ENCODE measurements around the gene RHOJ. TPM values are rescaled to one million over a fixed set of nuclear protein-coding genes. Genes with fewer than 3 reads are reported as not detected.

Gene RHOJ
- total and polyA plus RNA-seq, 2 of the 8 experiments (the other 6 are each of a cell fraction or from before 2014, with no cell fraction given): 0.11 TPM; not detected in 1

DNA sequence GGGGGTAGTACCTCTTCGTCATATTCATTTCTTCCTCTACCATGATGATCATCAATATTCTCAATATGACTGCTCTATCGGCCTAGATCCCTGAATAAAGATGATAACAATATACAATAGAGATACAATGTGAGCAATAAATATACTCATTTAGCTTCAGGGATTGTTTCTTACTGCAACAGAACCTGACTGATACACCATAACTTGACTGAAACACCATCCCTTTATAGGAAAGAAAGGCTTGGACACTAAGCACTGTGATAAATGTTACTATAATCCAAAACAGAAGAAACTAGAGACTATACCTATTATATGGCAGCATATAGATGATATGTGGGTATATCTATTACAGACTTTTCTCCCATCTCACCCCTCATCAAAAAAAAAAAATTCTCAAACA lies 1.2 kb upstream of the RHOJ start:
- Histone ChIP-seq H3K4me3 (ENCODE audit: extremely low read depth in 1 of 4, insufficient read depth in 2 of 4, low read depth in 3 of 4, low read length in 4 of 4) (no peak overlapping the region), H3K9ac (replicated peaks in 1 of 4; ENCODE audit: extremely low read depth in 1 of 4, low read depth in 3 of 4, low read length in 3 of 4) (no peak overlapping the region), H4K8ac (ENCODE audit: extremely low read depth, insufficient read depth, low read length) (no peak overlapping the region), H4K20me1 (replicated peaks in 1 of 2; ENCODE audit: control insufficient read depth in 1 of 2, insufficient read depth in 2 of 2, low read length in 2 of 2) (no peaks in the 10 kb centered on the region), H4K5ac (ENCODE audit: insufficient read length, low read depth, low read length) (no peak overlapping the region), H3K79me1 (ENCODE audit: low read depth, low read length) (no peaks in the 10 kb centered on the region), H3K4me1 (replicated peaks in 1 of 4; ENCODE audit: control insufficient read depth in 3 of 4, insufficient read depth in 4 of 4, low read length in 3 of 4) (peaks cover 2 to 11% (median 7%) of the 10 kb centered on the region in 4 experiments; a peak in 6 of 7 replicates), H3K23ac (ENCODE audit: insufficient read length) (no peak overlapping the region), H3K27me3 (replicated peaks in 1 of 4; ENCODE audit: control insufficient read depth in 3 of 4, extremely low read depth in 1 of 4, insufficient read depth in 3 of 4, low read length in 3 of 4) (no peaks in the 10 kb centered on the region), H4K91ac (replicated peaks; ENCODE audit: insufficient read length, low read length) (no peak overlapping the region), H3K27ac (ENCODE audit: low read depth, low read length) (no peak overlapping the region), H3K79me2 (ENCODE audit: control insufficient read depth in 1 of 2, insufficient read depth in 2 of 2, low read length in 2 of 2) (no peaks in the 10 kb centered on the region), H3K4me2 (ENCODE audit: insufficient read depth in 1 of 2, low read depth in 2 of 2, low read length in 2 of 2) (no peak overlapping the region), H2BK5ac (ENCODE audit: low read depth, low read length) (no peak overlapping the region), H3K18ac (ENCODE audit: extremely low read depth, low read length) (no peak overlapping the region), H3K56ac (replicated peaks; ENCODE audit: insufficient read length, low read depth, low read length) (no peak overlapping the region), H2BK12ac (ENCODE audit: low read depth, low read length) (no peak overlapping the region), H3K23me2 (ENCODE audit: low read depth, low read length) (no peaks in the 10 kb centered on the region), H2AK5ac (ENCODE audit: low read depth, low read length) (no peak overlapping the region), H3K14ac (ENCODE audit: insufficient read length) (no peak overlapping the region), H3K36me3 (ENCODE audit: control insufficient read depth in 2 of 4, insufficient read depth in 4 of 4, low read length in 3 of 4) (no peaks in the 10 kb centered on the region), H2BK20ac (ENCODE audit: low read length) (no peak overlapping the region), H2AFZ (ENCODE audit: low read length) (no peak overlapping the region), H2BK120ac (replicated peaks; ENCODE audit: low read depth, low read length) (no peak overlapping the region), H3K4ac (replicated peaks; ENCODE audit: insufficient read length, low read depth, low read length) (no peak overlapping the region), H3K9me3 (ENCODE audit: insufficient read depth in 2 of 2, low read depth in 1 of 2, low read length in 1 of 2) (no peaks in the 10 kb centered on the region), H2BK15ac (ENCODE audit: low read length) (no peak overlapping the region)
- FAIRE-seq: no peak
- DNase-seq (ENCODE audit: low read depth in 1 of 2, low spot score in 2 of 2): no peak
- ChIA-PET CTCF (ENCODE audit: partially characterized antibody) (interaction anchor here (0.6 to 1.6 kb wide), 2 partner anchors 73 to 673 kb away, joined by 3 to 6 read pairs; no protein-coding TSS in a partner anchor), POLR2A (ENCODE audit: partially characterized antibody) (no interaction called here)
- WGBS, 2 experiments (ENCODE audit: extremely low coverage in 1 of 2, insufficient coverage in 1 of 2, insufficient read length in 1 of 2, insufficient replicate concordance in 2 of 2, low coverage in 1 of 2, low lambda C conversion rate in 2 of 2, missing lambda C conversion rate in 1 of 2): 98% methylated on average over 2 of the region's 2 CpGs; no CpG with 5 or more reads in 1 of the 2 experiments

Measured in H1 (cell line).